SK-N-SH (cell line): Measurements from ENCODE around the gene SH2D4B. TPM values are rescaled to one million over a fixed set of nuclear protein-coding genes. Genes with fewer than 3 reads are reported as not detected.

Source experiments
- CTCF ChIA-PET: fragments of 300-600, 350-600 bp; formaldehyde crosslinking; extraction: SDS; loops from one replicate; lab custom pipeline; 2021; lab: Yijun Ruan, JAX
- POLR2A ChIA-PET: fragments of 350-600 bp; sonication (Branson Sonifier 250); formaldehyde crosslinking; extraction: SDS; loops from one replicate; lab custom pipeline; 2020; ENCODE audit warnings: antibody characterized with exemption, inconsistent platforms; lab: Yijun Ruan, JAX
- DNase-seq: peaks from one replicate; pipeline ENCODE4 v3.0.0; 2012
- H2AFZ ChIP-seq: fragments of 200-600 bp; sonication (generic); 2 replicates; pipeline ENCODE4 v1.8.1; 2016; ENCODE audit warnings: antibody characterized with exemption, mild to moderate bottlenecking, low read depth
- H3F3A ChIP-seq: fragments of 200-600 bp; sonication (generic); replicated peaks from 2 replicates; pipeline ENCODE3; 2016; ENCODE audit warnings: antibody characterized with exemption, mild to moderate bottlenecking; ENCODE audit not compliant: insufficient read depth
- H3K27ac ChIP-seq, 2 experiments: fragments of 200-500 bp in 1 of 2; fragments of 200-600 bp in 1 of 2; sonication (Bioruptor generic) in 1 of 2; sonication (generic), shearing (Covaris generic) in 1 of 2; 2 replicates each; pipeline versions ENCODE4 v1.5.1 to v1.6.1; 2014 to 2016; ENCODE audit warnings: low read depth in 2 of 2, inconsistent platforms in 1 of 2, low read length in 1 of 2, mild to moderate bottlenecking in 1 of 2, mixed read lengths in 1 of 2
- H3K27me3 ChIP-seq: fragments of 200-600 bp; sonication (generic), shearing (Covaris generic); 2 replicates; pipeline ENCODE4 v1.6.1; 2016; ENCODE audit warnings: mixed run types; ENCODE audit not compliant: insufficient read depth
- H3K36me3 ChIP-seq, 2 experiments: fragments of 200-500 bp in 1 of 2; fragments of 200-600 bp in 1 of 2; sonication (Bioruptor generic) in 1 of 2; sonication (generic) in 1 of 2; replicated peaks in 1 of 2; 2 replicates each; pipeline versions ENCODE3 to v1.5.1; 2014 to 2016; ENCODE audit warnings: low read length in 1 of 2, mild to moderate bottlenecking in 1 of 2; ENCODE audit not compliant: insufficient read depth in 2 of 2, control insufficient read depth in 1 of 2
- H3K4me1 ChIP-seq, 2 experiments: fragments of 200-500 bp in 1 of 2; fragments of 200-600 bp in 1 of 2; sonication (Bioruptor generic) in 1 of 2; sonication (generic), shearing (Covaris generic) in 1 of 2; 2 replicates each; pipeline versions ENCODE4 v1.5.1 to v1.6.1; 2014 to 2016; ENCODE audit warnings: low read depth in 1 of 2, low read length in 1 of 2, mixed run types in 1 of 2; ENCODE audit not compliant: insufficient read depth in 2 of 2, control insufficient read depth in 1 of 2
- H3K4me2 ChIP-seq: fragments of 200-600 bp; sonication (generic), shearing (Covaris generic); 2 replicates; pipeline ENCODE4 v1.6.1; 2017; ENCODE audit warnings: mixed run types
- H3K4me3 ChIP-seq, 2 experiments: fragments of 200-500 bp in 1 of 2; fragments of 200-600 bp in 1 of 2; sonication (Bioruptor generic) in 1 of 2; sonication (generic), shearing (Covaris generic) in 1 of 2; 2 replicates each; pipeline versions ENCODE4 v1.5.1 to v1.8.1; 2014 to 2016; ENCODE audit warnings: low read depth in 2 of 2, inconsistent platforms in 1 of 2, low read length in 1 of 2, mild to moderate bottlenecking in 1 of 2, mixed read lengths in 1 of 2, moderate library complexity in 1 of 2
- H3K79me2 ChIP-seq: fragments of 200-600 bp; sonication (generic); 2 replicates; pipeline ENCODE4 v1.8.1; 2017; ENCODE audit warnings: mild to moderate bottlenecking; ENCODE audit not compliant: insufficient read depth
- H3K9ac ChIP-seq: fragments of 200-600 bp; sonication (generic); 2 replicates; pipeline ENCODE4 v1.6.1; 2017; ENCODE audit warnings: mixed run types
- H3K9me2 ChIP-seq: fragments of 200-600 bp; sonication (generic); 2 replicates; pipeline ENCODE4 v1.6.1; 2017; ENCODE audit warnings: mixed run types
- H3K9me3 ChIP-seq: fragments of 200-600 bp; sonication (generic); 2 replicates; pipeline ENCODE4 v1.6.1; 2017; ENCODE audit warnings: mixed run types, mild to moderate bottlenecking, moderate library complexity
- H4K20me1 ChIP-seq: fragments of 200-600 bp; sonication (generic); 2 replicates; pipeline ENCODE4 v1.6.1; 2017; ENCODE audit warnings: mild to moderate bottlenecking, mixed run types; ENCODE audit not compliant: insufficient read depth
- ELF1 ChIP-seq: IDR thresholded peaks from 2 replicates; pipeline ENCODE4 v1.4.0; 2012
- EZH2phosphoT487 ChIP-seq: fragments of 200-600 bp; sonication (generic); IDR thresholded peaks from 2 replicates; pipeline ENCODE4 v1.6.1; 2017; ENCODE audit warnings: low read depth, mixed run types, mild to moderate bottlenecking, antibody characterized with exemption, moderate library complexity, borderline replicate concordance
- GABPA ChIP-seq: IDR thresholded peaks from 2 replicates; pipeline ENCODE4 v1.4.0; 2012; ENCODE audit warnings: low read depth, mild to moderate bottlenecking
- GATA2 ChIP-seq: sonication (generic); formaldehyde crosslinking; IDR thresholded peaks from 2 replicates; pipeline ENCODE4 v1.5.0; 2020; ENCODE audit warnings: mild to moderate bottlenecking, missing genetic modification reagents
- JUND ChIP-seq: IDR thresholded peaks from 2 replicates; pipeline ENCODE4 v1.4.0; 2012
- MEF2A ChIP-seq: IDR thresholded peaks from 2 replicates; pipeline ENCODE4 v1.4.0; 2012; ENCODE audit warnings: low read depth, borderline replicate concordance
- NRF1 ChIP-seq: IDR thresholded peaks from 2 replicates; pipeline ENCODE4 v1.6.1; 2012; ENCODE audit warnings: low read depth, mild to moderate bottlenecking, low read length
- REST ChIP-seq: IDR thresholded peaks from 2 replicates; pipeline ENCODE4 v1.6.1; 2012; ENCODE audit warnings: mild to moderate bottlenecking, low read depth, low read length, moderate library complexity
- SMC3 ChIP-seq: IDR thresholded peaks from 2 replicates; pipeline ENCODE4 v1.6.1; 2012; ENCODE audit warnings: low read depth, low read length, improper control_type of control experiment
- TCF12 ChIP-seq: IDR thresholded peaks from 2 replicates; pipeline ENCODE4 v1.4.0; 2012
- TEAD4 ChIP-seq: IDR thresholded peaks from 2 replicates; pipeline ENCODE4 v1.4.0; 2012; ENCODE audit warnings: mild to moderate bottlenecking, borderline replicate concordance; ENCODE audit not compliant: insufficient read depth
- YY1 ChIP-seq: IDR thresholded peaks from 2 replicates; pipeline ENCODE4 v1.4.0; 2012; ENCODE audit warnings: low read depth, mild to moderate bottlenecking
- ZBTB33 ChIP-seq: IDR thresholded peaks from 2 replicates; pipeline ENCODE4 v1.4.0; 2012; ENCODE audit warnings: low read depth, borderline replicate concordance
- WGBS: methylation state at CpG from one replicate; pipeline ENCODE4 v1.1.6; 2017; ENCODE audit warnings: low lambda C conversion rate; 5-methylcytosine and 5-hydroxymethylcytosine counted together
- polyA plus RNA-seq, 3 experiments: library from polyadenylated mRNA; depleted of rRNA; stranded (reverse); fragments of >200 nt; gene quantifications; 2 replicates each; pipeline ENCODE4 v1.2.3, GENCODE V29; 2012

SH2D4B gene
- polyA plus RNA-seq, 1 of the 3 experiments (the other 2 are of a cell fraction) = not detected

- Histone ChIP-seq H3K4me2 (no peak overlapping the region), H3K9ac (no peak overlapping the region), H3F3A (no peaks in the 10 kb centered on the region), H3K4me1 (peaks cover 0 to 15% of the 10 kb centered on the region in 2 experiments; a peak in 2 of 4 replicates), H2AFZ (no peak overlapping the region), H3K36me3 (no peaks in the 10 kb centered on the region), H4K20me1 (no peaks in the 10 kb centered on the region)
- 60% methylated on average over 6 of the region's 6 CpGs for WGBS
- no peak for DNase-seq
- TF ChIP-seq ZBTB33 (no peak), GABPA (no peak), SMC3 (no peak), ELF1 (no peak), NRF1 (no peak)
- TF ChIP-seq, all 33 proteins: peak for 0
- ChIA-PET POLR2A (no interaction called here), CTCF (interaction anchor here (1.8 to 7.8 kb wide), 2 partner anchors 14 to 53 kb away, joined by 5 to 105 read pairs; no protein-coding TSS in a partner anchor)
- H3K27me3 ChIP-seq = no peaks in the 10 kb centered on the region
- no peak overlapping the region for H3K27ac ChIP-seq
- no peaks in the 10 kb centered on the region for H3K79me2 ChIP-seq
- no peaks in the 10 kb centered on the region for H3K9me3 ChIP-seq
- no peak overlapping the region for H3K4me3 ChIP-seq
- H3K9me2 ChIP-seq = no peaks in the 10 kb centered on the region
Measured at GRCh38 chr10:80649183-80649582, 111.5 kb downstream of the SH2D4B start.

GRCh38 chr10:80655898-80656297 lies 118.2 kb downstream of the SH2D4B start:
- POLR2A ChIA-PET = no interaction called here

More at GRCh38 chr10:80655898-80656297, 118.2 kb downstream of the SH2D4B start:
- H3K27me3 ChIP-seq = no peaks in the 10 kb centered on the region
- H3K79me2 ChIP-seq = no peaks in the 10 kb centered on the region
- no peaks in the 10 kb centered on the region for H3F3A ChIP-seq
- H3K36me3 ChIP-seq = no peaks in the 10 kb centered on the region
- no peak overlapping the region for H3K9ac ChIP-seq
- H3K4me1 ChIP-seq = peaks cover 0 to 4% of the 10 kb centered on the region in 2 experiments; a peak in 1 of 4 replicates
- no peak overlapping the region for H2AFZ ChIP-seq
- H3K27ac ChIP-seq = no peak overlapping the region
- H4K20me1 ChIP-seq = no peaks in the 10 kb centered on the region
- no peaks in the 10 kb centered on the region for H3K9me2 ChIP-seq
- TF ChIP-seq ZBTB33 (no peak), TCF12 (no peak), REST (no peak), GATA2 (CRISPR knock-in tag) (no peak), EZH2phosphoT487 (no peak), TEAD4 (no peak), JUND (no peak), MEF2A (no peak), YY1 (no peak), ELF1 (no peak)
- H3K9me3 ChIP-seq = no peaks in the 10 kb centered on the region
- H3K4me3 ChIP-seq = no peak overlapping the region
- WGBS = 36% methylated on average over 1 of the region's 1 CpG
- DNase-seq = no peak
- CTCF ChIA-PET = no interaction called here
- H3K4me2 ChIP-seq = no peak overlapping the region
